Astrocyte of the cerebellum (primary cell): ENCODE results near the gene KCNA2.

Source experiments
- DNase-seq: peaks from one replicate; pipeline ENCODE4 v3.0.0-alpha.2; 2011; ENCODE audit warnings: low read depth
- H3K4me3 ChIP-seq: 2 replicates; pipeline ENCODE4 v1.5.1; 2011; ENCODE audit warnings: mild to moderate bottlenecking, low read depth, low read length, moderate library complexity
- CTCF ChIP-seq: IDR thresholded peaks from 2 replicates; pipeline ENCODE4 v1.5.1; 2012; ENCODE audit warnings: low read length, low read depth, moderate library complexity, mild to moderate bottlenecking; ENCODE audit errors: missing control alignments
- in situ Hi-C: cut with HindIII; loops from 2 replicates; pipeline ENCODE4 v1.10.0; 2017; ENCODE audit warnings: low sequenced_read_pairs

Gene KCNA2

GRCh38 chr1:110628323-110629105, 22.4 kb upstream of the KCNA2 start:
- DNase-seq, result no peak
- no peak for TF ChIP-seq CTCF
- in situ Hi-C loops, result no loop called here
- H3K4me3 ChIP-seq, result no peak overlapping the region

GRCh38 chr1:110627764-110628163, 21.6 kb upstream of the KCNA2 start:
- TF ChIP-seq CTCF, result no peak
- H3K4me3 ChIP-seq, result no peak overlapping the region
- in situ Hi-C loops, result no loop called here
- DNase-seq, result no peak

- in situ Hi-C loops, result no loop called here
- no peak for TF ChIP-seq CTCF
- H3K4me3 ChIP-seq, result no peak overlapping the region
- no peak for DNase-seq
Observed at GRCh38 chr1:110626889-110627288, 20.7 kb upstream of the KCNA2 start.

GRCh38 chr1:110620686-110621085, 14.5 kb upstream of the KCNA2 start:
- in situ Hi-C loops, result no loop called here
- DNase-seq, result no peak
- no peak for TF ChIP-seq CTCF
- no peak overlapping the region for H3K4me3 ChIP-seq

- no peak for DNase-seq
- no peak overlapping the region for H3K4me3 ChIP-seq
Observed at GRCh38 chr1:110620250-110620615, 14.1 kb upstream of the KCNA2 start.

More at GRCh38 chr1:110620250-110620615, 14.1 kb upstream of the KCNA2 start:
- in situ Hi-C loops, result no loop called here
- no peak for TF ChIP-seq CTCF
